CD14-positive monocyte (primary cell): ENCODE results near the gene RAB6B. TPM values are rescaled to one million over a fixed set of nuclear protein-coding genes. Genes with fewer than 3 reads are reported as not detected.

Experiments used
- DNase-seq, 3 donors: peaks; one replicate each; pipeline ENCODE4 v3.0.0-alpha.2; 2011 to 2022
- H2AFZ ChIP-seq: 2 replicates; pipeline ENCODE4 v1.6.0; 2012; ENCODE audit warnings: mild to moderate bottlenecking, low read depth, low read length, inconsistent platforms; ENCODE audit not compliant: insufficient read depth, poor library complexity, severe bottlenecking
- H3K27ac ChIP-seq, 2 donors: 1 replicate in 1 of 2; 2 replicates in 1 of 2; pipeline ENCODE4 v1.5.1; 2012 to 2013; ENCODE audit warnings: low read length in 2 of 2, control low read depth in 1 of 2, inconsistent platforms in 1 of 2, low read depth in 1 of 2, mild to moderate bottlenecking in 1 of 2
- H3K27me3 ChIP-seq, 2 donors: one replicate each; pipeline versions ENCODE4 v1.6.0 to v1.6.1; 2011 to 2013; ENCODE audit warnings: low read length in 2 of 2; ENCODE audit not compliant: control insufficient read depth in 2 of 2, insufficient read depth in 2 of 2
- H3K36me3 ChIP-seq, 2 donors: replicated peaks in 1 of 2; 1 replicate in 1 of 2; 2 replicates in 1 of 2; pipeline versions ENCODE4 v1.5.1 to v1.6.1; 2012 to 2013; ENCODE audit warnings: low read length in 2 of 2, control low read depth in 1 of 2, inconsistent platforms in 1 of 2, mild to moderate bottlenecking in 1 of 2; ENCODE audit not compliant: insufficient read depth in 2 of 2, control insufficient read depth in 1 of 2
- H3K4me1 ChIP-seq, 2 donors: 1 replicate in 1 of 2; 2 replicates in 1 of 2; pipeline versions ENCODE4 v1.5.1 to v1.6.1; 2012 to 2013; ENCODE audit warnings: low read length in 2 of 2, control low read depth in 1 of 2, inconsistent platforms in 1 of 2, mild to moderate bottlenecking in 1 of 2, moderate library complexity in 1 of 2; ENCODE audit not compliant: insufficient read depth in 2 of 2, control insufficient read depth in 1 of 2
- H3K4me2 ChIP-seq: replicated peaks from 2 replicates; pipeline ENCODE3; 2012; ENCODE audit warnings: low read length, moderate library complexity, mild to moderate bottlenecking; ENCODE audit not compliant: poor library complexity, severe bottlenecking; ENCODE audit errors: extremely low read depth
- H3K4me3 ChIP-seq, 3 experiments: fragments of 200-600 bp in 1 of 3; sonication (generic) in 1 of 3; replicated peaks in 1 of 3; 1 replicate in 2 of 3; 2 replicates in 1 of 3; pipeline ENCODE4 v1.5.1; 2011 to 2013; ENCODE audit warnings: low read length in 3 of 3, mild to moderate bottlenecking in 3 of 3, control low read depth in 2 of 3, low read depth in 2 of 3, inconsistent platforms in 1 of 3, moderate library complexity in 1 of 3
- H3K79me2 ChIP-seq: 2 replicates; pipeline ENCODE4 v1.6.0; 2012; ENCODE audit warnings: mild to moderate bottlenecking, control low read depth, inconsistent platforms, low read length, moderate library complexity; ENCODE audit not compliant: insufficient read depth
- H3K9ac ChIP-seq: 2 replicates; pipeline ENCODE4 v1.6.0; 2017; ENCODE audit warnings: low read length, mild to moderate bottlenecking; ENCODE audit not compliant: insufficient read depth, poor library complexity, severe bottlenecking
- H3K9me3 ChIP-seq, 2 donors: replicated peaks in 1 of 2; 1 replicate in 1 of 2; 2 replicates in 1 of 2; pipeline versions ENCODE4 v1.5.1 to v1.6.1; 2012 to 2013; ENCODE audit warnings: low read length in 2 of 2, control low read depth in 1 of 2; ENCODE audit not compliant: control insufficient read depth in 1 of 2, insufficient read depth in 1 of 2
- H4K20me1 ChIP-seq: 2 replicates; pipeline ENCODE4 v1.6.0; 2012; ENCODE audit warnings: mild to moderate bottlenecking, low read length, control low read depth, moderate library complexity; ENCODE audit not compliant: insufficient read depth
- H3K27ac Mint-ChIP-seq, 7 donors: one replicate each; pipeline ENCODE4 v1.8.0; 2020; ENCODE audit warnings: mild to moderate bottlenecking in 7 of 7, mixed read lengths in 7 of 7, moderate library complexity in 6 of 7, inconsistent platforms in 2 of 7
- H3K27me3 Mint-ChIP-seq, 3 donors: one replicate each; pipeline ENCODE4 v1.8.0; 2021 to 2022; ENCODE audit warnings: low read depth in 3 of 3, mild to moderate bottlenecking in 3 of 3, mixed read lengths in 3 of 3, moderate library complexity in 3 of 3, inconsistent platforms in 1 of 3
- H3K36me3 Mint-ChIP-seq, 2 donors: one replicate each; pipeline ENCODE4 v1.8.0; 2020; ENCODE audit warnings: mixed read lengths in 2 of 2, inconsistent platforms in 1 of 2, mild to moderate bottlenecking in 1 of 2
- H3K4me1 Mint-ChIP-seq: one replicate; pipeline ENCODE4 v1.8.0; 2020; ENCODE audit warnings: mild to moderate bottlenecking, mixed read lengths
- H3K4me3 Mint-ChIP-seq, 2 donors: one replicate each; pipeline ENCODE4 v1.8.0; 2020; ENCODE audit warnings: mild to moderate bottlenecking in 2 of 2, mixed read lengths in 2 of 2, moderate library complexity in 1 of 2
- H3K9me3 Mint-ChIP-seq, 7 donors: one replicate each; pipeline ENCODE4 v1.8.0; 2020 to 2022; ENCODE audit warnings: mixed read lengths in 7 of 7, mild to moderate bottlenecking in 6 of 7, moderate library complexity in 6 of 7, inconsistent platforms in 2 of 7
- CTCF ChIP-seq: fragments of 200-600 bp; IDR thresholded peaks from one replicate; pipeline ENCODE4 v1.8.0; 2022; ENCODE audit warnings: antibody characterized with exemption, mild to moderate bottlenecking
- WGBS: methylation state at CpG from one replicate; pipeline ENCODE4 v1.1.5; 2013; ENCODE audit warnings: missing lambda C conversion rate; ENCODE audit not compliant: insufficient coverage; 5-methylcytosine and 5-hydroxymethylcytosine counted together
- intact Hi-C, 2 donors: fragments of 100-400 bp; cut with micrococcal nuclease; formaldehyde crosslinking; loops; one replicate each; pipeline versions ENCODE4 v1.15.0 to v1.15.1; 2023
- polyA plus RNA-seq, 3 donors: library from polyadenylated mRNA; depleted of rRNA in 1 of 3; unstranded in 2 of 3; stranded (reverse) in 1 of 3; fragments of 300-500 nt in 2 of 3; fragments of >200 nt in 1 of 3; fragmentation: Illumina TruSeq in 2 of 3; gene quantifications; 1 replicate in 2 of 3; 2 replicates in 1 of 3; pipeline ENCODE4 v1.2.3, GENCODE V29; 2012 to 2021

Gene RAB6B
- polyA plus RNA-seq, 3 donors = 0.46 TPM; not detected in 2

- H2AFZ ChIP-seq = no peak overlapping the region
- Mint-ChIP-seq H3K27me3 (peaks cover 2 to 4% (median 3%) of the 10 kb centered on the region in 3 donors), H3K4me1 (no peaks in the 10 kb centered on the region), H3K36me3 (no peaks in the 10 kb centered on the region), H3K27ac (no peak overlapping the region), H3K4me3 (no peak overlapping the region), H3K9me3 (peaks cover 7 to 21% (median 14%) of the 10 kb centered on the region in 7 donors)
- 90% methylated on average over 4 of the region's 5 CpGs for WGBS
- H3K4me2 ChIP-seq = no peak overlapping the region
- no peaks in the 10 kb centered on the region for H3K79me2 ChIP-seq
- TF ChIP-seq CTCF = no peak
- H4K20me1 ChIP-seq = no peaks in the 10 kb centered on the region
- peaks cover 7 to 8% of the 10 kb centered on the region in 2 donors for H3K9me3 ChIP-seq
- no peaks in the 10 kb centered on the region for H3K36me3 ChIP-seq
- H3K4me3 ChIP-seq = no peak overlapping the region
- no peaks in the 10 kb centered on the region for H3K27me3 ChIP-seq
- no peak overlapping the region for H3K27ac ChIP-seq
- intact Hi-C loops = no loop called here
- no peaks in the 10 kb centered on the region for H3K4me1 ChIP-seq
- no peak overlapping the region for H3K9ac ChIP-seq
- DNase-seq = no peak
Measured at GRCh38 chr3:133880287-133880686, 15.4 kb downstream of the RAB6B start.

GRCh38 chr3:133878518-133878917 lies 17.2 kb downstream of the RAB6B start:
- peaks cover 2 to 4% (median 3%) of the 10 kb centered on the region in 3 donors for H3K27me3 Mint-ChIP-seq
- no peaks in the 10 kb centered on the region for H3K36me3 ChIP-seq
- no peaks in the 10 kb centered on the region for H3K79me2 ChIP-seq
- TF ChIP-seq CTCF = no peak
- H3K9ac ChIP-seq = no peak overlapping the region
- peaks cover 7 to 21% (median 11%) of the 10 kb centered on the region in 7 donors for H3K9me3 Mint-ChIP-seq
- no peak overlapping the region for H3K4me3 ChIP-seq
- H3K4me3 Mint-ChIP-seq = no peak overlapping the region
- no peaks in the 10 kb centered on the region for H3K4me1 ChIP-seq
- no peak overlapping the region for H3K27ac ChIP-seq
- no peaks in the 10 kb centered on the region for H3K4me1 Mint-ChIP-seq
- no peak overlapping the region for H3K27ac Mint-ChIP-seq
- H3K27me3 ChIP-seq = no peaks in the 10 kb centered on the region
- H2AFZ ChIP-seq = no peak overlapping the region
- H3K9me3 ChIP-seq = peaks cover 7 to 8% of the 10 kb centered on the region in 2 donors
- intact Hi-C loops = no loop called here
- no CpG with 5 or more reads among the region's 3 CpGs for WGBS
- no peaks in the 10 kb centered on the region for H4K20me1 ChIP-seq
- DNase-seq = no peak
- H3K4me2 ChIP-seq = no peak overlapping the region
- H3K36me3 Mint-ChIP-seq = no peaks in the 10 kb centered on the region
